ENCODE results near the gene HOXB3. TPM values are rescaled to one million over a fixed set of nuclear protein-coding genes. Genes with fewer than 3 reads are reported as not detected.
A peak's percentile ranks its signal among the peaks of the same experiment; 100 is the strongest.

Gene HOXB3
- total RNA-seq, 4 donors from 2014 or later = 1.3 to 5.5 (median 2.2) TPM

DNA sequence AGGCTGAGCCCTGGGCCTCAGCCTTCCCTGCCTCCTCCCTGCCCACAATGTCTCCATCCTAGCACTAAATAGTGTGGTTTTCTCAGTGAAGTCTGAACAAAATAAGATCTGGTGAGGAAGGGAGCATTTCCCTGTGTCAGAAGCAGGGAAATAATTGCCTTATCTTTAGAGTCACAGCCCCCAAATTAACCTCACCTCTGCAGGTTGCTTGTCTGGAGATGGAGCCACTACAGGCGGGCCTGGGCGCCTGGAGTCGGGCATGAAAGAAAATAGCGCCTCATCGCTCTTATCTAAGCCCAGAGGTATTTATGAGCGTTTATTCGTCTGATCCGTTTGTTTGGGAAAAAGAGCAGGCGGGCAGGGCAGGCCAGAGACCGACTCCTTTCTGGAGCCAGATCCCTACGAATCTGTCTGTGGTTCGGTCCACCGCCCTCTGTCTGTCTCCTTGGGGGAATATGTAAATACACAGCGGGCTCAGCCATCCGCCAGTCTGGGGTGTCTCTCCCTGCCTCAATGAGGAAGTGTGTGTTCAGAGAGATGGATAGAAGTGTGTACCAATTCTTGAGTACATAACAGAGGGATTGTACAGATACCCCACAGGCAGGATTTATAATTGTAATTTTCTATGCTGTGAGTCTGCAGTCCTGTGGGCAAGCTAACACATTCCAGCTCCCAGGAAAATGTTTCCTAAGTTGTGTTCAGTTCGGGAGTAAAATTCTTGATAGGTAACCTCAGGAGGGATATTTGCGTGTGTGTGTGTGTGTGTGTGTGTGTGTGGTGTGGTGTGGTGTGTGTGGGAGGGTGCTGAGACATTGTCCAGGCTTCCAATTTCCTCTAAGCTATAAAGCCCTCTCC is 10.4 kb upstream of the HOXB3 start:
- Histone ChIP-seq H3K27ac (no peak overlapping the region), H3K36me3 (no peaks in the 10 kb centered on the region), H3K4me3 (no peak overlapping the region), H3K9me3 (no peaks in the 10 kb centered on the region), H3K27me3 (peaks cover 95 to 98% (median 96%) of the 10 kb centered on the region in 3 donors), H3K4me1 (peaks cover 3 to 13% of the 10 kb centered on the region in 2 donors)
- intact Hi-C loops (cut with DNase I; ENCODE audit: low total_unique reads) (no loop called here), in situ Hi-C loops (cut with MboI; ENCODE audit: low sequenced_read_pairs in 4 of 4) (no loop called here)
- ATAC-seq (no peak), DNase-seq (no peak)
- TF ChIP-seq, protein P1, sequence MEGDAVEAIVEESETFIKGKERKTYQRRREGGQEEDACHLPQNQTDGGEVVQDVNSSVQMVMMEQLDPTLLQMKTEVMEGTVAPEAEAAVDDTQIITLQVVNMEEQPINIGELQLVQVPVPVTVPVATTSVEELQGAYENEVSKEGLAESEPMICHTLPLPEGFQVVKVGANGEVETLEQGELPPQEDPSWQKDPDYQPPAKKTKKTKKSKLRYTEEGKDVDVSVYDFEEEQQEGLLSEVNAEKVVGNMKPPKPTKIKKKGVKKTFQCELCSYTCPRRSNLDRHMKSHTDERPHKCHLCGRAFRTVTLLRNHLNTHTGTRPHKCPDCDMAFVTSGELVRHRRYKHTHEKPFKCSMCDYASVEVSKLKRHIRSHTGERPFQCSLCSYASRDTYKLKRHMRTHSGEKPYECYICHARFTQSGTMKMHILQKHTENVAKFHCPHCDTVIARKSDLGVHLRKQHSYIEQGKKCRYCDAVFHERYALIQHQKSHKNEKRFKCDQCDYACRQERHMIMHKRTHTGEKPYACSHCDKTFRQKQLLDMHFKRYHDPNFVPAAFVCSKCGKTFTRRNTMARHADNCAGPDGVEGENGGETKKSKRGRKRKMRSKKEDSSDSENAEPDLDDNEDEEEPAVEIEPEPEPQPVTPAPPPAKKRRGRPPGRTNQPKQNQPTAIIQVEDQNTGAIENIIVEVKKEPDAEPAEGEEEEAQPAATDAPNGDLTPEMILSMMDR (IDR thresholded peaks at IDR 0.05 in 4 of 5, conservative IDR thresholded peaks at IDR 0.05 in 1 of 5) = no peak
- TF ChIP-seq POLR2A (IDR thresholded peaks at IDR 0.05) = no peak

DNA sequence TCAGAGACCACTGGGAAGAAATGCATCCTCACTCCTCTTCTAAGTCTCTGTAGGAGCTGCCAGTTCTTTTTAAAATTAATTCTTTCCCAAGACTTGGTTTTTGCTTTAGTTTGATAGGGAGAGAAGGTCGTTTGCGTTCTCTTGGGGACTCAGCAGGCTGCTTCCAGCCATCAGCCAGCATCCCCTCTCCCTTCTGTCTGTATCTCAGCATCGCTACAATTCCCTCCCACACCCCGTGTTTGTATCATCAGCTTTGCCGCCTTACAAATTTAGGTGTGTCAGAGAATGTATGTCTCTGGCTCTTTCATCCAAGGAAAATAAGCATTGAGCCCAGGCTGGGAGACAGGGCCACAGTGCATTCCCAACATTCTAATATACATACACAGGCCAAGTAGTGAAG is 9.3 kb upstream of the HOXB3 start:
- H3K9me3 ChIP-seq = no peaks in the 10 kb centered on the region
- peaks cover 95 to 98% (median 95%) of the 10 kb centered on the region in 3 donors for H3K27me3 ChIP-seq
- in situ Hi-C loops (cut with MboI; ENCODE audit: low sequenced_read_pairs in 4 of 4) = loop anchor here in 3 of 4 donors (10.0 kb wide), 2 partner anchors 255 to 265 kb away; no protein-coding TSS in a partner anchor
- peaks cover 3 to 13% of the 10 kb centered on the region in 2 donors for H3K4me1 ChIP-seq
- intact Hi-C loops (cut with DNase I; ENCODE audit: low total_unique reads) = no loop called here
- TF ChIP-seq POLR2A (IDR thresholded peaks at IDR 0.05) = no peak
- TF ChIP-seq, protein P1 (IDR thresholded peaks at IDR 0.05 in 4 of 5, conservative IDR thresholded peaks at IDR 0.05 in 1 of 5) = no peak
- no peak for ATAC-seq
- DNase-seq = no peak
- H3K27ac ChIP-seq = no peak overlapping the region
- H3K4me3 ChIP-seq = no peak overlapping the region
- no peaks in the 10 kb centered on the region for H3K36me3 ChIP-seq

DNA sequence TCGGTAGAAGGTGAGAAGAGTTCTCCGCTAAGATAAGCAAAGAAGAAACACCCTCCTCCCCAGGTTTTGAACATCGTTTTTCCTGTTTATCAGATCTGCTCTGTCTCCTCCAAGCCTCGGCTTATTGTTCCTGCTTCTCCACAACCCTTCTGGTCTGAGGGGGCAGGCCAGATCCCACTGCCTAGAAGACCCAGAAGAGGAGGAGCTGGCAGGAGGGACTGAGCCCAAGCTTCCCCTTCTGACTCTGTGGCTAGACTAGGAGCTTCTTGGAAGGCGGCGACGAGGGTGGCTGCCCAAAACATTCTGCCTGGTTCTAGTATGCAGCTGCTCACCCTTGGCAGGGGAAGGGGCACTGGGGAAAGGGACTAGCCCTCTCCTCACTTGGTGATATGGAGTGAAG is 8.7 kb upstream of the HOXB3 start:
- intact Hi-C loops (cut with DNase I; ENCODE audit: low total_unique reads) (no loop called here), in situ Hi-C loops (cut with MboI; ENCODE audit: low sequenced_read_pairs in 4 of 4) (loop anchor here in 3 of 4 donors (10.0 kb wide), 2 partner anchors 254 to 264 kb away; no protein-coding TSS in a partner anchor)
- Histone ChIP-seq H3K9me3 (no peaks in the 10 kb centered on the region), H3K27ac (peak overlapping the region in 1 of 4 donors; percentile 73), H3K4me3 (no peak overlapping the region), H3K27me3 (peaks cover 92 to 98% (median 95%) of the 10 kb centered on the region in 3 donors), H3K36me3 (no peaks in the 10 kb centered on the region), H3K4me1 (peaks cover 3 to 14% of the 10 kb centered on the region in 2 donors)
- ATAC-seq (no peak), DNase-seq (no peak)
- TF ChIP-seq, protein P1 (IDR thresholded peaks at IDR 0.05 in 4 of 5, conservative IDR thresholded peaks at IDR 0.05 in 1 of 5) = no peak
- TF ChIP-seq POLR2A (IDR thresholded peaks at IDR 0.05) = no peak

DNA sequence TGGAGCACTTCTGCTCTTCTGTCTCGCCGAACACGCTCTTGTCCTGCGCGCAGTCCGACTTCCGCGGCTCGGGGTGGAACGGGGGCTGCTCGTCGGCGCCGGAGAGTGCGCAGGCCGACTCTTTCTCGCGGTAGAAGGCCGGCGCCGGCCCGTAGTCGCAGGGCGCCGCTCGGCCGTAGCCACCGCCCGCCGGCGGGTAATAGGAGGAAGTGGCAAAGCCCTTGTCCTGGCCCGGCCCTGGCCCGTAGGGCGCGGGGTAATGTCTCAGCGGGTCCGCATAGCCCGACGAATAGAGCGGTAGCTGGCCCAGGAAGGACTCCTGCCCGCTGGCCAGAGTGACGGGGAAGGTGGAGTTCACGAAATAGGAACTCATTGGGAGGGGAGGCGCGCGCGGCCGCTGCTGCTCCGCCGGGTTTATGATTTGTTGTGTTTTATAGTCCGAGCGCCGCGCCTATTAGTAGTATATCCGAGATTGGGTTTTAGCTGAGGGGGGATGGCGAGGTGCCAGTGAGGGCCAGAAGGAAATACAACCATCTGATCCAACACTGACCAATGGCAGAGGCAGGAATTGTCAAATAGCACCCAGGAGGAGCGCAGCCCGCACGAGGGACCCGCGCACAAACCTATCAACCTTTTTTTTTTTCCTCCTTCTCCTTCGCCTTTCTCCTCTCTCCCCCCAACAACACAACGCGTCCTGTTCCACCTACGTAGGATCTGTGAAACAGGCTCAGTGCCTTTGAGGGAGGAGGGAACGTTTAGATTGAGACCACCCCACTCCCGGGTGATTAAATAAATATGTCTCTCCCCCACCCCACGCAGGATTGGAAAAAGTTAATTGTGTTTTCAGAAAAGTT is 8.0 kb upstream of the HOXB3 start:
- TF ChIP-seq POLR2A (IDR thresholded peaks at IDR 0.05) = peak in 1 of 2 donors; percentile 41
- TF ChIP-seq, protein P1 (IDR thresholded peaks at IDR 0.05 in 4 of 5, conservative IDR thresholded peaks at IDR 0.05 in 1 of 5) = no peak
- Histone ChIP-seq H3K36me3 (no peaks in the 10 kb centered on the region), H3K9me3 (no peaks in the 10 kb centered on the region), H3K4me3 (peak overlapping the region; percentile 48 to 72 (median 58)), H3K27ac (peak overlapping the region; percentile 43 to 74 (median 72)), H3K27me3 (peaks cover 89 to 98% (median 94%) of the 10 kb centered on the region in 3 donors), H3K4me1 (peaks cover 3 to 21% of the 10 kb centered on the region in 2 donors)
- DNase-seq (no peak), ATAC-seq (peak; percentile 15 to 27)
- in situ Hi-C loops (cut with MboI; ENCODE audit: low sequenced_read_pairs in 4 of 4) = loop anchor here in 3 of 4 donors (10.0 kb wide), 2 partner anchors 253 to 263 kb away; no protein-coding TSS in a partner anchor
- intact Hi-C loops (cut with DNase I; ENCODE audit: low total_unique reads) = no loop called here

All from gastrocnemius medialis (tissue), 4 donors.